K562 (cell line): ENCODE data around the gene C22orf39. TPM values are rescaled to one million over a fixed set of nuclear protein-coding genes. Genes with fewer than 3 reads are reported as not detected.

Experiments used
- GATA2 ChIP-seq: sonication (generic); formaldehyde crosslinking; IDR thresholded peaks from 2 replicates; pipeline ENCODE4 v1.4.0; 2020; ENCODE audit warnings: mild to moderate bottlenecking, missing genetic modification reagents
- RBM22 ChIP-seq: fragments of 200-400 bp; formaldehyde crosslinking; IDR thresholded peaks from 2 replicates; pipeline ENCODE4 v1.6.1; 2018; ENCODE audit warnings: low read length, low read depth; ENCODE audit not compliant: poor library complexity, severe bottlenecking
- ZNF274 ChIP-seq: IDR thresholded peaks from 2 replicates; pipeline ENCODE4 v1.6.1; 2011; ENCODE audit warnings: low read depth, mild to moderate bottlenecking, low read length, moderate library complexity, borderline replicate concordance
- polyA plus RNA-seq, 8 experiments: library from polyadenylated mRNA; depleted of rRNA in 4 of 8; stranded (reverse) in 5 of 8; unstranded in 3 of 8; fragments of >200 nt; fragmentation: Nextera tagmentation in 2 of 8; fragmentation: Illumina TruSeq in 1 of 8; extraction: Ambion mirVana in 2 of 8; extraction: Trizol in 1 of 8; gene quantifications; 2 replicates each; pipeline versions ENCODE4 v1.2.1 to v1.2.3, GENCODE V29; 2011 to 2014; ENCODE audit warnings: inconsistent platforms in 1 of 8, missing spikeins in 1 of 8
- total RNA-seq, 7 experiments: library from RNA; depleted of rRNA in 6 of 7; stranded (reverse); fragments of >200 nt in 6 of 7; fragmentation: Illumina TruSeq in 2 of 7; extraction: Trizol in 2 of 7; gene quantifications; 2 replicates each; pipeline versions ENCODE4 v1.2.1 to v1.2.3, GENCODE V29; 2011 to 2021; ENCODE audit warnings: low replicate concordance in 1 of 7
- TF ChIP-seq, protein P1 (sequence below), 2 experiments: fragments of 450-650 bp; formaldehyde crosslinking in 1 of 2; IDR thresholded peaks; 2 replicates each; pipeline versions ENCODE4 v1.4.0 to v1.6.1; 2014 to 2020; ENCODE audit warnings: mild to moderate bottlenecking in 2 of 2, borderline replicate concordance in 1 of 2, low read depth in 1 of 2
- TF ChIP-seq, protein P2 (sequence below): sonication (generic); formaldehyde crosslinking; IDR thresholded peaks from 2 replicates; pipeline ENCODE4 v1.8.0; 2023; ENCODE audit warnings: missing genetic modification reagents, mild to moderate bottlenecking, borderline replicate concordance
- TF ChIP-seq, protein P3 (sequence below): fragments of 250-450 bp; sonication (Bioruptor Pico); IDR thresholded peaks from 2 replicates; pipeline ENCODE4 v1.5.0; 2021; ENCODE audit warnings: mild to moderate bottlenecking, moderate library complexity

C22orf39 gene
- total and polyA plus RNA-seq, 9 of the 15 experiments (the other 6 are each of a cell fraction or from before 2014, with no cell fraction given), result 20.4 to 139 (median 66.8) TPM

DNA sequence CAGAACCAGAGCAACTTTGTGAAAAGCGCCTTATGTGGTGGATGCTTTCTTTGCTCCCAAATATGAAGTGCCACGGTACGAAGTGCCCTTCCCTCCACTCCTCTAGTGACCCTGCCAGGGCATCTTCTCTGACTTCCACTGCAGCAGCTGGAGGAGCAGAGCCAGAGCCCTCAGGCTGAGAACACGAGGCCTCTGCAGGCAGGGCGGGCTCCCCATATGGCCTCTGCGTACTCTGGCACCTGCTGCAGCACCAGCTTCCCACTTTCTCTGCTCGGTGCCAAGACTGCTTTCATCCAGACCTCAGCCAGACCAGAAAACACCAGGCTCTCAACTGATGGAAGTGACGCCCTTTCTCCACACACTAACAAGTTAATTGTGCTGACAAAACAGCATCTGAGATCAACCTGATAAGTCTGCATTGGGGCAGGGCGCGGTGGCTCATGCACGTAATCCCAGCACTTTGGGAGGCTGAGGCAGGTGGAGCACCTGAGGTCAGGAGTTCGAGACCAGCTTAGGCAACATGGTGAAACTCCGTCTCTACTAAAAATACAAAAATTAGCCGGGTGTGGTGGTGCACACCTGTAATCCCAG, 18.7 kb upstream of the C22orf39 start (continued):
- TF ChIP-seq ZNF274 (no peak), GATA2 (CRISPR knock-in tag) (no peak), RBM22 (no peak)
- TF ChIP-seq, protein P1, sequence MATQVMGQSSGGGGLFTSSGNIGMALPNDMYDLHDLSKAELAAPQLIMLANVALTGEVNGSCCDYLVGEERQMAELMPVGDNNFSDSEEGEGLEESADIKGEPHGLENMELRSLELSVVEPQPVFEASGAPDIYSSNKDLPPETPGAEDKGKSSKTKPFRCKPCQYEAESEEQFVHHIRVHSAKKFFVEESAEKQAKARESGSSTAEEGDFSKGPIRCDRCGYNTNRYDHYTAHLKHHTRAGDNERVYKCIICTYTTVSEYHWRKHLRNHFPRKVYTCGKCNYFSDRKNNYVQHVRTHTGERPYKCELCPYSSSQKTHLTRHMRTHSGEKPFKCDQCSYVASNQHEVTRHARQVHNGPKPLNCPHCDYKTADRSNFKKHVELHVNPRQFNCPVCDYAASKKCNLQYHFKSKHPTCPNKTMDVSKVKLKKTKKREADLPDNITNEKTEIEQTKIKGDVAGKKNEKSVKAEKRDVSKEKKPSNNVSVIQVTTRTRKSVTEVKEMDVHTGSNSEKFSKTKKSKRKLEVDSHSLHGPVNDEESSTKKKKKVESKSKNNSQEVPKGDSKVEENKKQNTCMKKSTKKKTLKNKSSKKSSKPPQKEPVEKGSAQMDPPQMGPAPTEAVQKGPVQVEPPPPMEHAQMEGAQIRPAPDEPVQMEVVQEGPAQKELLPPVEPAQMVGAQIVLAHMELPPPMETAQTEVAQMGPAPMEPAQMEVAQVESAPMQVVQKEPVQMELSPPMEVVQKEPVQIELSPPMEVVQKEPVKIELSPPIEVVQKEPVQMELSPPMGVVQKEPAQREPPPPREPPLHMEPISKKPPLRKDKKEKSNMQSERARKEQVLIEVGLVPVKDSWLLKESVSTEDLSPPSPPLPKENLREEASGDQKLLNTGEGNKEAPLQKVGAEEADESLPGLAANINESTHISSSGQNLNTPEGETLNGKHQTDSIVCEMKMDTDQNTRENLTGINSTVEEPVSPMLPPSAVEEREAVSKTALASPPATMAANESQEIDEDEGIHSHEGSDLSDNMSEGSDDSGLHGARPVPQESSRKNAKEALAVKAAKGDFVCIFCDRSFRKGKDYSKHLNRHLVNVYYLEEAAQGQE (IDR thresholded peaks at IDR 0.05; ENCODE audit: borderline replicate concordance), result no peak
- TF ChIP-seq, protein P1 (CRISPR knock-in tag; IDR thresholded peaks at IDR 0.05; ENCODE audit: low read depth), result no peak
- TF ChIP-seq, protein P2, sequence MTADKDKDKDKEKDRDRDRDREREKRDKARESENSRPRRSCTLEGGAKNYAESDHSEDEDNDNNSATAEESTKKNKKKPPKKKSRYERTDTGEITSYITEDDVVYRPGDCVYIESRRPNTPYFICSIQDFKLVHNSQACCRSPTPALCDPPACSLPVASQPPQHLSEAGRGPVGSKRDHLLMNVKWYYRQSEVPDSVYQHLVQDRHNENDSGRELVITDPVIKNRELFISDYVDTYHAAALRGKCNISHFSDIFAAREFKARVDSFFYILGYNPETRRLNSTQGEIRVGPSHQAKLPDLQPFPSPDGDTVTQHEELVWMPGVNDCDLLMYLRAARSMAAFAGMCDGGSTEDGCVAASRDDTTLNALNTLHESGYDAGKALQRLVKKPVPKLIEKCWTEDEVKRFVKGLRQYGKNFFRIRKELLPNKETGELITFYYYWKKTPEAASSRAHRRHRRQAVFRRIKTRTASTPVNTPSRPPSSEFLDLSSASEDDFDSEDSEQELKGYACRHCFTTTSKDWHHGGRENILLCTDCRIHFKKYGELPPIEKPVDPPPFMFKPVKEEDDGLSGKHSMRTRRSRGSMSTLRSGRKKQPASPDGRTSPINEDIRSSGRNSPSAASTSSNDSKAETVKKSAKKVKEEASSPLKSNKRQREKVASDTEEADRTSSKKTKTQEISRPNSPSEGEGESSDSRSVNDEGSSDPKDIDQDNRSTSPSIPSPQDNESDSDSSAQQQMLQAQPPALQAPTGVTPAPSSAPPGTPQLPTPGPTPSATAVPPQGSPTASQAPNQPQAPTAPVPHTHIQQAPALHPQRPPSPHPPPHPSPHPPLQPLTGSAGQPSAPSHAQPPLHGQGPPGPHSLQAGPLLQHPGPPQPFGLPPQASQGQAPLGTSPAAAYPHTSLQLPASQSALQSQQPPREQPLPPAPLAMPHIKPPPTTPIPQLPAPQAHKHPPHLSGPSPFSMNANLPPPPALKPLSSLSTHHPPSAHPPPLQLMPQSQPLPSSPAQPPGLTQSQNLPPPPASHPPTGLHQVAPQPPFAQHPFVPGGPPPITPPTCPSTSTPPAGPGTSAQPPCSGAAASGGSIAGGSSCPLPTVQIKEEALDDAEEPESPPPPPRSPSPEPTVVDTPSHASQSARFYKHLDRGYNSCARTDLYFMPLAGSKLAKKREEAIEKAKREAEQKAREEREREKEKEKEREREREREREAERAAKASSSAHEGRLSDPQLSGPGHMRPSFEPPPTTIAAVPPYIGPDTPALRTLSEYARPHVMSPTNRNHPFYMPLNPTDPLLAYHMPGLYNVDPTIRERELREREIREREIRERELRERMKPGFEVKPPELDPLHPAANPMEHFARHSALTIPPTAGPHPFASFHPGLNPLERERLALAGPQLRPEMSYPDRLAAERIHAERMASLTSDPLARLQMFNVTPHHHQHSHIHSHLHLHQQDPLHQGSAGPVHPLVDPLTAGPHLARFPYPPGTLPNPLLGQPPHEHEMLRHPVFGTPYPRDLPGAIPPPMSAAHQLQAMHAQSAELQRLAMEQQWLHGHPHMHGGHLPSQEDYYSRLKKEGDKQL (CRISPR knock-in tag), result 0 out of 2 replicates have a peak, but pooled peaks have one; percentile 42
- TF ChIP-seq, protein P3, sequence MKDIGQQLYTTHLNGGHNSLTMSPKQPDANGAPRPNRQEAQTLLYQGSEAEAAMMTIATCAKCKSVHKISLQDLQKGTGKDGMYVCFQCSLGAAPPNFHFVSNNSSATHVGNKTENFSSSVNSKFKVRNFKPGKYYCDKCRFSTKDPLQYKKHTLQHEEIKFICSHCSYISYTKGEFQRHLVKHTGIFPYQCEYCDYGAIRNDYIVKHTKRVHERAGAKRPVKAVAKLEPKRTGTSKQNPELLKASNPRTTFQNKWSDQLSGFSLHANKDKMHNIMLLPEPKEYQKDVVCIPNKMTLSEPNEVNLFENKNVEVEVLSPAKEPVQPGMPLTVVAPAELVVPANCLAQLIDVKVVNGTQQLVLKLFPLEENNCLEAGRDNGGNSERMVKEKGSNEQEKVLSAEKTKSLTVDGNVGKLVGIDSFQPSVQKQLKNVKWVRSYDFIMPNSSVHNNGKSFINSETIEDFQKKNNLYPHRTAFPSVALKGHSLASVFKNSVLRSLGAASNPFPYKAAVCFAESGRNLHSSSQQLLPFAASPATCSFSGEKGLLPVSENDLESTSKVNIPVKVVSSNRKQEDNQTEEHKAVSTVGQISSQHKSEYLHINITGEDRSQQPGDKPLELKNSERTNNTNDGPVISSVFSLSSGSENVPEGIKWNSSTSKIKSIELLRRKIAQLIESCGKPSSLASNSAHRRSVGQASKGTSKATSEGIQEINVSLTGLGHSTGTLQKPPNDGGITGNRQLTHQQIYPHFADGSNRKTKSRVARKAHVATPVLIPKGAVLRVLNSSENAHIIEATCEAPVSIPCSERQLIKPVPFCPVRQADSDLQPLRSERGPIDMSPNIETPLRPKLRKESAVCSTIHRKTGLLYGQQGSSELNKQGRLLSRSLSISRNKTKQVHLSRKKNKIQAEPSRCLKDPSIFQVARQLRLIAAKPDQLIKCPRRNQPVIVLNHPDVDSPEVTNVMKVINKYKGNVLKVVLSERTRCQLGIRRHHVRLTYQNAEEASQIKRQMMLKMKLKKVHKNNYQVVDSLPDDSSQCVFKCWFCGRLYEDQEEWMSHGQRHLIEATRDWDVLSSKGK, result no peak
